B cell (primary cell): ENCODE results near the gene ADGRA3.

Experiments
- EZH2 ChIP-seq: IDR thresholded peaks from 2 replicates; pipeline ENCODE4 v1.6.1; 2012; ENCODE audit warnings: borderline replicate concordance, low read depth, mild to moderate bottlenecking, moderate library complexity, low read length; ENCODE audit not compliant: insufficient read depth, poor library complexity, severe bottlenecking
- TF ChIP-seq, protein P1 (sequence below): fragments of 200-600 bp; IDR thresholded peaks from one replicate; pipeline ENCODE4 v1.8.0; 2022; ENCODE audit warnings: antibody characterized with exemption, mild to moderate bottlenecking

DNA sequence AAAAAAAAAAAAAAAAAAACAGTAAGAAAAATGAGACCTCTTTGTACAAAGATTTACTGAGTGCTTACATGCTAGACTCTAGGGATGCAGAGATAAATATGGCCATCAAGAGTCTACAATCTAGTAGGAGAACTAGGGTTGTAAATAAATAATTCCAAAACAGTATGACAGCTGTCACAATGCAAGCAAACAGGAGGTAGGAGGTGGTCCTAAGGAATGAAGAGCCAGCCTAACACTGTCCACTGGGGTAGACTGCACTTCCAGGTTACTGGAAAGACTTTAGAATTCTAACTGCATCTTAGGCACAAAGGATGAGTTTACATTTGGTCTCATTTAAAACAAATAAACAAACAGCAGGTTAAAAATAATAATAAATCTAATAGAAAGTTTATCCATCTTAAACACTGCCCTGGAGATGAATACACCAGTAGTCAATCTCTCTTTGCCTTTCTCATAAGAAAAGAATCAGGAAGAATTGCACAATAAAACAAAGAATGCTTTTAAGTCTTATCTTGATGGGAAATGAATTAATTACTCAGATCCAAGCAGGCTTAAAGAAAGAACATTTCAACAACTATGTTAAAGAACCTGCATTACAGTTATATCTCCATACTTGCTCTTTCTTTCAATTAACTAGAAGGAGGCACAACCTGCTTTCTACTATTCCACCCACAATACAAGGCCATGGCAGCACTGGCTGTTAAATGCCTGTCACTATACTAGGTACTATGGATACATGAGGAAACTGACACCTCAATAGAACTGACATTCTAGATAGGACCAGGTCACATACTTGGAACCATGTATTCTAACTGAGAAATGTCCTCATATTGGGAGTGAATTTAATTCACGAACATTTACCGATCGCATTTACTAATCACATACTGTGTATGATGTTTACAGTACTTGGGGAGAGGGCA lies 12.7 kb downstream of the ADGRA3 start:
- TF ChIP-seq, protein P1, sequence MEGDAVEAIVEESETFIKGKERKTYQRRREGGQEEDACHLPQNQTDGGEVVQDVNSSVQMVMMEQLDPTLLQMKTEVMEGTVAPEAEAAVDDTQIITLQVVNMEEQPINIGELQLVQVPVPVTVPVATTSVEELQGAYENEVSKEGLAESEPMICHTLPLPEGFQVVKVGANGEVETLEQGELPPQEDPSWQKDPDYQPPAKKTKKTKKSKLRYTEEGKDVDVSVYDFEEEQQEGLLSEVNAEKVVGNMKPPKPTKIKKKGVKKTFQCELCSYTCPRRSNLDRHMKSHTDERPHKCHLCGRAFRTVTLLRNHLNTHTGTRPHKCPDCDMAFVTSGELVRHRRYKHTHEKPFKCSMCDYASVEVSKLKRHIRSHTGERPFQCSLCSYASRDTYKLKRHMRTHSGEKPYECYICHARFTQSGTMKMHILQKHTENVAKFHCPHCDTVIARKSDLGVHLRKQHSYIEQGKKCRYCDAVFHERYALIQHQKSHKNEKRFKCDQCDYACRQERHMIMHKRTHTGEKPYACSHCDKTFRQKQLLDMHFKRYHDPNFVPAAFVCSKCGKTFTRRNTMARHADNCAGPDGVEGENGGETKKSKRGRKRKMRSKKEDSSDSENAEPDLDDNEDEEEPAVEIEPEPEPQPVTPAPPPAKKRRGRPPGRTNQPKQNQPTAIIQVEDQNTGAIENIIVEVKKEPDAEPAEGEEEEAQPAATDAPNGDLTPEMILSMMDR: no peak
- TF ChIP-seq EZH2: no peak
